Lower leg skin (tissue), 4 donors: ENCODE results near the gene TPBGL. TPM values are rescaled to one million over a fixed set of nuclear protein-coding genes. Genes with fewer than 3 reads are reported as not detected.

ENCODE experiments used
- DNase-seq, 2 donors: peaks; one replicate each; pipeline ENCODE4 v3.0.0-alpha.2; 2019; ENCODE audit warnings: low spot score in 2 of 2
- H3K4me3 ChIP-seq: fragments of 200-600 bp; sonication (generic); 2 replicates; pipeline ENCODE4 v1.5.1; 2017; ENCODE audit warnings: mild to moderate bottlenecking, low read depth; ENCODE audit not compliant: poor library complexity, severe bottlenecking
- POLR2A ChIP-seq, 2 donors: fragments of 450-650 bp; IDR thresholded peaks; one replicate each; pipeline ENCODE4 v1.6.1; 2016 to 2017; ENCODE audit warnings: antibody characterized with exemption in 2 of 2, mild to moderate bottlenecking in 1 of 2, moderate library complexity in 1 of 2
- WGBS, 2 donors: methylation state at CpG; one replicate each; pipeline ENCODE4 v1.1.5; 2018; 5-methylcytosine and 5-hydroxymethylcytosine counted together
- intact Hi-C: fragments of 100-400 bp; cut with DNase I; formaldehyde crosslinking; loops from one replicate; pipeline ENCODE4 v1.15.0; 2023; ENCODE audit warnings: low total_unique reads
- total RNA-seq, 4 donors: library from RNA; depleted of rRNA; stranded (reverse); fragments of >200 nt; gene quantifications; one replicate each; pipeline ENCODE4 v1.1.0, GENCODE V29; 2016
- TF ChIP-seq, protein P1 (sequence below), 3 donors: fragments of 450-650 bp; IDR thresholded peaks; one replicate each; pipeline ENCODE4 v1.5.1; 2016; ENCODE audit warnings: antibody characterized with exemption in 3 of 3, mild to moderate bottlenecking in 3 of 3, moderate library complexity in 2 of 3

The TPBGL gene
- total RNA-seq, 4 donors from 2014 or later, result 0.13 to 0.84 TPM; not detected in 2

DNA sequence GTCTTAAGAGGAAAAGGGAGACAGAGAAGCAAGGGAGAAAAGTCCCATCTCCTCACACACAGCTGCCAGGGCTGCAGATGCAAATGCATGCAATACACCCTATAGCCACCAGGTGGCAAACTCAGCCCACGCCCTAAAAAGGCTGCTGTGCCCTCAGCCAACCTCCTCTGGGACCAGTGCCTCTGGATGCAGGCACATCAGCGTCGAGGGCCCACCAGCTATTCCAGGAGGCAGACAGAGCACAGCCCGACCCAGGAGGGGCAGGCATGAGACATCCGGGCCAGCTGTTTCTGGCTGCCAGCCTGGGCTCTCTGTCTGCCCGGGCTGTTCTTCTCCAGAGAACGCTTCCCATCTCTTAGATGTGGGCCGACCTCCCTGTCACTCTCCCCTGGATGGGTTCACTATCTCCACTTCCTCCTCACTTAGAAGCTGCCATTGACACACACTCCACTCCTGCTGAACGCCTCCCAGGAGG lies 39.7 kb downstream of the TPBGL start:
- 20% methylated on average over 9 of the region's 9 CpGs for WGBS, 2 donors
- H3K4me3 ChIP-seq, result no peak overlapping the region
- DNase-seq, result peak; percentile 69 to 95
- intact Hi-C loops, result no loop called here
- TF ChIP-seq, protein P1, sequence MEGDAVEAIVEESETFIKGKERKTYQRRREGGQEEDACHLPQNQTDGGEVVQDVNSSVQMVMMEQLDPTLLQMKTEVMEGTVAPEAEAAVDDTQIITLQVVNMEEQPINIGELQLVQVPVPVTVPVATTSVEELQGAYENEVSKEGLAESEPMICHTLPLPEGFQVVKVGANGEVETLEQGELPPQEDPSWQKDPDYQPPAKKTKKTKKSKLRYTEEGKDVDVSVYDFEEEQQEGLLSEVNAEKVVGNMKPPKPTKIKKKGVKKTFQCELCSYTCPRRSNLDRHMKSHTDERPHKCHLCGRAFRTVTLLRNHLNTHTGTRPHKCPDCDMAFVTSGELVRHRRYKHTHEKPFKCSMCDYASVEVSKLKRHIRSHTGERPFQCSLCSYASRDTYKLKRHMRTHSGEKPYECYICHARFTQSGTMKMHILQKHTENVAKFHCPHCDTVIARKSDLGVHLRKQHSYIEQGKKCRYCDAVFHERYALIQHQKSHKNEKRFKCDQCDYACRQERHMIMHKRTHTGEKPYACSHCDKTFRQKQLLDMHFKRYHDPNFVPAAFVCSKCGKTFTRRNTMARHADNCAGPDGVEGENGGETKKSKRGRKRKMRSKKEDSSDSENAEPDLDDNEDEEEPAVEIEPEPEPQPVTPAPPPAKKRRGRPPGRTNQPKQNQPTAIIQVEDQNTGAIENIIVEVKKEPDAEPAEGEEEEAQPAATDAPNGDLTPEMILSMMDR (IDR thresholded peaks at IDR 0.05), result peak in 1 of 3 donors; percentile 87
- TF ChIP-seq POLR2A (IDR thresholded peaks at IDR 0.05), result no peak

DNA sequence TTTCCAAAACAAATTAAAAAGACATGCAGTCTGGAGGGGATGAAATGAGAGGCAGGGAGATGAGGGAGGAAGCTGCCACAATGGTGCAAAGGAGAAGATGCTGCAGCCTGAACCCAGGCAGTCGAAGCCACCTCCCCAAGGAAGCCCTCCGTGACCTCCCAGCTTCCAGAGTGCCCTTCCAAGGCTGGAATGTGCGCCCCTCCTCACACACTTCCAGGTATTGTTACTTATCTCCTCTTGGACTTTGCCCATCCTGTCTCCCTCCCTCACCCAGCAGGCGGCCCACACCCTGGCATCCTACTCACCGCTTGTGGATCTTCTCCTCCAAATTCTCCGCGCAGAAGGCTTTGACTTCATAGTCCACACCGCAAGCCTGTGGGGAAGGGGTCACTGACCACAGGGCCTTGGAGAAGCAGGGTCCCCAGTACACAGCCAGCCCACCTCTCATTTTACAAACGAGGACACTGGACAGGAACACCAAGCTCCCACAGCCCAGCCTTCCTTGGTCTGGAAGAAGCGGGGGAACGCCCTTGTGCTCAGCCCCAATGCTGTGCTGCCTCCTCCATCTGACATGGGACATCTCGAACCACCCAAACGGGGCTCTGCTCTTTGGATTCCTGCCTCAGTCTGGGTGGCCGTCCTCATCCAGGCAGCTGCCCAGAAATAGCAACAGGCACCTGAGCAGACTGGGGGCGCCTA lies 40.3 kb downstream of the TPBGL start:
- intact Hi-C loops, result no loop called here
- TF ChIP-seq, protein P1 (IDR thresholded peaks at IDR 0.05), result no peak
- no peak for TF ChIP-seq POLR2A (IDR thresholded peaks at IDR 0.05)
- WGBS, 2 donors, result 75 to 78% methylated on average over 13 to 15 of the region's 15 CpGs
- DNase-seq, result peak in 1 of 2 donors; percentile 52
- no peak overlapping the region for H3K4me3 ChIP-seq

DNA sequence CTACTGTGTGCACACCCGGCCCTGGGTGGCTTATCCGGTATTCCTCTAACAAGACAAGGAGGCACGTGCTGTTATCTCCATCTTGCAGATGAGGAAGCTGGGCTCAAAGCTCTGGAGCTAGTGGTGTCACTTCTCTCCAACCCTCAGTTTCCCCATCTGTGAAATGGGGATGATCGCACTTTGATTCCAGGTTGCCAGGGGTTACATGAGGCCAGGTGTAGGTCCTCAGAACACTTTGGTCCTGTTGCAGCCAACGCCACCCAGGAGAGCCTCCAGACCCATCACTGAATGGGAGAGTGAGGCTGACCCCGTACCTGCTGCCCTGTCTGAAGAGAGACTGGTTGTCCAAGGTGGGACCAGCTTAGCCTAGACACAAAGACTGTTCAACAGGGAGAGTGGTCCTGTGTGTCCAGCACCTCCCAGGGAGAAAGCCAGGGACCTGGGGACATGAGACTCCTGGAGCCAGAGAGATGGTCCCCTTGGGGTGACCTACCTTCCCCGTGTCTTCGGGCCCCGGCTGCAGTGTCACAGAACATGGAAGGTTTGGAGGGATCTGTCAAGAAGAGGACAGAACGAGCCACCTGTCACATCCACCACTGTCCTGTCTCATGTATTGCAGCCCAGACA lies 41.0 kb downstream of the TPBGL start:
- no peak for DNase-seq
- TF ChIP-seq, protein P1 (IDR thresholded peaks at IDR 0.05), result no peak
- TF ChIP-seq POLR2A (IDR thresholded peaks at IDR 0.05), result no peak
- intact Hi-C loops, result no loop called here
- no peak overlapping the region for H3K4me3 ChIP-seq
- 88 to 95% methylated on average over 9 to 10 of the region's 10 CpGs for WGBS, 2 donors

DNA sequence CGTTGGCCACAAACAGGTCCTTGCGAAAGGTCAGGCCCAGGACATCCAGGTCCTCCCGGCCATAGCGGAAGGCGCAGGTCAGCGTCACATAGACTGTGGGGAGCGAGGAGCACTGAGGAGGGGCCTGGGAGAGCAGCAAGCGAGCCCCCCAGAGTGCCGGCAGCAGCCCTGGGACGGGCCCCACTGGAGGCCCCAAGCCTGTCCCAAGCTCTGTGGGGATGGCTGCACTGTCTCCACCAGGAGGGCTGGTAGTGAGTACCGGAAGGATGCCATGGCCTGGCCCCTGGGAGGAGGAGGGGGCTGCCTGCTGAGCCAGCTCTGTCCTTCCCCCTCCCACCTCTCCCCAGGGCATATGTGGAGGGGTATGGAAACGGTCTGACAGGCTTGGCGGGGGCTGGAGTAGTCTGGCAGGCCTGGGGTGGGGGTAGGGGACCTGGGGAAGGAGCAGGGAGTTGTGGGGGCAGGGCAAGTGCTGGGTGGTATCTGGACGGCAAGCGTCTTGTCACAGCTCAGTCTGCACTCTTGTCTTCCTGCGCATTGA lies 42.9 kb downstream of the TPBGL start:
- H3K4me3 ChIP-seq, result no peak overlapping the region
- TF ChIP-seq, protein P1 (IDR thresholded peaks at IDR 0.05), result no peak
- no peak for TF ChIP-seq POLR2A (IDR thresholded peaks at IDR 0.05)
- DNase-seq, result no peak
- 91 to 93% methylated on average over 13 to 14 of the region's 16 CpGs for WGBS, 2 donors
- intact Hi-C loops, result no loop called here

DNA sequence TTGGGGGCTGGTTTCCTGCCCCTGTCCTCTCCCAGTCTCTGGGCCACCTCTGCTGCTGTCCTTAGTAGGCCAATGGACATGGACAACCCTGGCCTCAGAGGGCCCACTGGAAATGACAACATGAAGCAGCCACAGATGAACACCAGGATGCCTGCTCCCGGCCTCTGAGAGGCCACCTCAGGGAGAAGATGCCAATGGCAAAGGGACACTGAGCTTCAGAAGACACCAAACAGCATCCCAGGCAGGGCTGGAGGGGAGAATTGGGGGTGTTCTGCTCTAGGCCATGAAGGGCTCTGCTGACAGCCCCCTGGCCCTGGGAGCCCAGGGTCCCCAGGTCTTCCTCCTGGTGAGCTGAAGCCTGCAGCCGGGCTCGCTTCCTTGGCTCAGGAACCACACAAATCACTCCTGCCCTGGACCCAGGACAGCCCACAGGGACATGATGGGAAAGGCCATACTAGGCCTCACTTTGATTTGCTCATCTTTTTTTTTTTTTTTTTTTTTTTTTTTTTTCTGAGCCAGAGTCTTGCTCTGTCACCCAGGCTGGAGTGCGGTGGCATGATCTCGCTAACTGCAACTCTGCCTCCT lies 45.3 kb downstream of the TPBGL start:
- WGBS, 2 donors, result 96 to 100% methylated on average over 5 of the region's 5 CpGs
- DNase-seq, result no peak
- TF ChIP-seq, protein P1 (IDR thresholded peaks at IDR 0.05), result no peak
- no peak for TF ChIP-seq POLR2A (IDR thresholded peaks at IDR 0.05)
- intact Hi-C loops, result no loop called here
- no peak overlapping the region for H3K4me3 ChIP-seq
